Measurements from ENCODE around the gene MTR.
A peak's percentile ranks its signal among the peaks of the same experiment; 100 is the strongest.

DNA sequence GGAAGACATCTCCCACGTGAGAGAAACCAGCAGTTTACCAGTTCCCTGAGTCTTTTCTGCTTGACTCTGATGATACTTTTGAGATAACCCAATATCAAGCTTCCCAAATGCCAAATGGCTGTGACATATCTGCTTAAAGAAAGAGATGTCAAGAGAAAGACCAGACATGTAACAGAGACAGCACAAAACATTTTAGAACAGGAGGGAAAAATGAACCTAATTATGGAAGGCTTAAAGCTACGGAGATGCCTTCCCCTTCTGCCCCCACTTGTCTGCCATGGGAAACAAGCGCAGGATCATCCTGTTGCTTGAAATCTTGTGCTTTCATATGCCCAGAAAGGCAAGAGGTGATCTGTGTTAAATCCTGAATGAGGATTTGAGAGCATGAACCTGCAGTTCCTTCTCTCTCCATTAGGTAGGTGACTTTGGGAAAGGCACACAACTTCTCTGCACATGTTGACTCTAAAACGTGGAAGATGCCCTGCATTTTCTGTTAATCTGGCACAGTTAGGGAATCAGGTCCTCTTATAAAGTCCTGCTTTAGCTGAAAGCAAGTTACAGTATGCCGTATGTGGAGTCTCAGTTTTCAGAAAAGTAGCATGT is 46.7 kb upstream of the MTR start:
- TF ChIP-seq, protein P1, sequence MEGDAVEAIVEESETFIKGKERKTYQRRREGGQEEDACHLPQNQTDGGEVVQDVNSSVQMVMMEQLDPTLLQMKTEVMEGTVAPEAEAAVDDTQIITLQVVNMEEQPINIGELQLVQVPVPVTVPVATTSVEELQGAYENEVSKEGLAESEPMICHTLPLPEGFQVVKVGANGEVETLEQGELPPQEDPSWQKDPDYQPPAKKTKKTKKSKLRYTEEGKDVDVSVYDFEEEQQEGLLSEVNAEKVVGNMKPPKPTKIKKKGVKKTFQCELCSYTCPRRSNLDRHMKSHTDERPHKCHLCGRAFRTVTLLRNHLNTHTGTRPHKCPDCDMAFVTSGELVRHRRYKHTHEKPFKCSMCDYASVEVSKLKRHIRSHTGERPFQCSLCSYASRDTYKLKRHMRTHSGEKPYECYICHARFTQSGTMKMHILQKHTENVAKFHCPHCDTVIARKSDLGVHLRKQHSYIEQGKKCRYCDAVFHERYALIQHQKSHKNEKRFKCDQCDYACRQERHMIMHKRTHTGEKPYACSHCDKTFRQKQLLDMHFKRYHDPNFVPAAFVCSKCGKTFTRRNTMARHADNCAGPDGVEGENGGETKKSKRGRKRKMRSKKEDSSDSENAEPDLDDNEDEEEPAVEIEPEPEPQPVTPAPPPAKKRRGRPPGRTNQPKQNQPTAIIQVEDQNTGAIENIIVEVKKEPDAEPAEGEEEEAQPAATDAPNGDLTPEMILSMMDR (IDR thresholded peaks at IDR 0.05), result peak in 1 of 3 experiments; percentile 6
- TF ChIP-seq POLR2A (IDR thresholded peaks at IDR 0.05; ENCODE audit: low read depth), result no peak
- no peak for TF ChIP-seq EP300 (IDR thresholded peaks at IDR 0.05)
